Measurements from ENCODE around the gene BRICD5. TPM values are rescaled to one million over a fixed set of nuclear protein-coding genes. Genes with fewer than 3 reads are reported as not detected.

BRICD5 gene
- total and polyA plus RNA-seq, 2 donors (not counting 1 experiment from before 2014, with no cell fraction given) = 0.23 to 1.5 TPM

DNA sequence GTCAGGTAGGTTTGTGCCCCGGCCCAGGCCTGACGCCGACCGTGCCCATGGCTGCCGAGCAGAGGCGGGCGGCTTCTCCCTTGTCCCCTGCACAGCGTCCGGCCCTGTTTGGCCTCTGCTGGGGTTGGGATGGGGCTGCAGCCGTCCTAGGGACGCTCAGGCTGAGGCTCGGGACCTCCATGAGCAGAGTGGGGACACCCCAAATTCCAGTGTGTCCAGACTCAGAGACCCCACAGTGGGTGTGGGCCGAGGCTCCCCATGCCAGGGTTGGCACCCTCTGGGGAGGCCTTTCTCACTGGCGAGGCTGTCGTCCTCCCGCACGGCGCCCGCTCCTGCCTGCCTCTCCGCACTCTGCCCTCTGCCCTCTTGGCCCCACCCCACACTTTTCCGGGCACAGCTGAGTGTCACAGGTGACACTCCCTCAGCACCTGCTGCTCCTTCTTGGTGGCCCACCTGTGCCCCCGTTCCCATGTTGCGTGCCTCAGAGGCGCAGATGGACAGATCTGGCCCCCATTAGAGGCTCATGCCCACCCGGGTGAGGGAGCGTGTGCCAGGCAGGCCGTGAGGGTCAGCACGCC lies 39.0 kb downstream of the BRICD5 start:
- Histone ChIP-seq H3K36me3 (ENCODE audit: control insufficient read depth, insufficient read depth, low read length) (peaks cover 50% of the 10 kb centered on the region), H3K27ac (ENCODE audit: insufficient read depth, low read length) (no peak overlapping the region), H3K4me3 (replicated peaks in 1 of 4; ENCODE audit: control extremely low read depth in 1 of 4, insufficient read depth in 1 of 4, low read depth in 3 of 4, low read length in 4 of 4) (no peak overlapping the region), H3K9ac (ENCODE audit: insufficient read depth, low read length) (no peak overlapping the region), H3K9me3 (ENCODE audit: control insufficient read depth, insufficient read depth, low read depth, low read length) (no peaks in the 10 kb centered on the region), H3K79me2 (ENCODE audit: control insufficient read depth, insufficient read depth, low read length) (no peaks in the 10 kb centered on the region), H3K4me2 (ENCODE audit: extremely low read depth, insufficient read depth, low read length) (no peak overlapping the region), H3K27me3 (ENCODE audit: control insufficient read depth, insufficient read depth, low read length) (no peaks in the 10 kb centered on the region), H2AFZ (ENCODE audit: low read length) (no peak overlapping the region), H4K20me1 (ENCODE audit: control insufficient read depth, extremely low read depth, insufficient read depth, low read length) (no peaks in the 10 kb centered on the region), H3K4me1 (ENCODE audit: control insufficient read depth, extremely low read depth, insufficient read depth, low read length) (no peaks in the 10 kb centered on the region)
- TF ChIP-seq EZH2 (IDR thresholded peaks at IDR 0.05; ENCODE audit: low read length, missing control alignments) = no peak
- TF ChIP-seq, protein P1, sequence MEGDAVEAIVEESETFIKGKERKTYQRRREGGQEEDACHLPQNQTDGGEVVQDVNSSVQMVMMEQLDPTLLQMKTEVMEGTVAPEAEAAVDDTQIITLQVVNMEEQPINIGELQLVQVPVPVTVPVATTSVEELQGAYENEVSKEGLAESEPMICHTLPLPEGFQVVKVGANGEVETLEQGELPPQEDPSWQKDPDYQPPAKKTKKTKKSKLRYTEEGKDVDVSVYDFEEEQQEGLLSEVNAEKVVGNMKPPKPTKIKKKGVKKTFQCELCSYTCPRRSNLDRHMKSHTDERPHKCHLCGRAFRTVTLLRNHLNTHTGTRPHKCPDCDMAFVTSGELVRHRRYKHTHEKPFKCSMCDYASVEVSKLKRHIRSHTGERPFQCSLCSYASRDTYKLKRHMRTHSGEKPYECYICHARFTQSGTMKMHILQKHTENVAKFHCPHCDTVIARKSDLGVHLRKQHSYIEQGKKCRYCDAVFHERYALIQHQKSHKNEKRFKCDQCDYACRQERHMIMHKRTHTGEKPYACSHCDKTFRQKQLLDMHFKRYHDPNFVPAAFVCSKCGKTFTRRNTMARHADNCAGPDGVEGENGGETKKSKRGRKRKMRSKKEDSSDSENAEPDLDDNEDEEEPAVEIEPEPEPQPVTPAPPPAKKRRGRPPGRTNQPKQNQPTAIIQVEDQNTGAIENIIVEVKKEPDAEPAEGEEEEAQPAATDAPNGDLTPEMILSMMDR (conservative IDR thresholded peaks at IDR 0.05 in 1 of 2, IDR thresholded peaks at IDR 0.05 in 1 of 2; ENCODE audit: low read depth in 1 of 2, low read length in 2 of 2) = no peak
- no peak for DNase-seq (ENCODE audit: low read depth in 2 of 2)

GRCh38 chr16:2170587-2171435 lies 39.9 kb downstream of the BRICD5 start:
- Histone ChIP-seq H3K79me2 (ENCODE audit: control insufficient read depth, insufficient read depth, low read length) (peaks cover 3% of the 10 kb centered on the region), H3K36me3 (ENCODE audit: control insufficient read depth, insufficient read depth, low read length) (peaks cover 49% of the 10 kb centered on the region), H4K20me1 (ENCODE audit: control insufficient read depth, extremely low read depth, insufficient read depth, low read length) (no peaks in the 10 kb centered on the region), H3K4me3 (replicated peaks in 1 of 4; ENCODE audit: control extremely low read depth in 1 of 4, insufficient read depth in 1 of 4, low read depth in 3 of 4, low read length in 4 of 4) (no peak overlapping the region), H3K27ac (ENCODE audit: insufficient read depth, low read length) (no peak overlapping the region), H3K4me1 (ENCODE audit: control insufficient read depth, extremely low read depth, insufficient read depth, low read length) (no peaks in the 10 kb centered on the region), H3K4me2 (ENCODE audit: extremely low read depth, insufficient read depth, low read length) (no peak overlapping the region), H2AFZ (ENCODE audit: low read length) (no peak overlapping the region), H3K27me3 (ENCODE audit: control insufficient read depth, insufficient read depth, low read length) (no peaks in the 10 kb centered on the region), H3K9me3 (ENCODE audit: control insufficient read depth, insufficient read depth, low read depth, low read length) (no peaks in the 10 kb centered on the region), H3K9ac (ENCODE audit: insufficient read depth, low read length) (no peak overlapping the region)
- no peak for DNase-seq (ENCODE audit: low read depth in 2 of 2)
- TF ChIP-seq EZH2 (IDR thresholded peaks at IDR 0.05; ENCODE audit: low read length, missing control alignments) = no peak
- TF ChIP-seq, protein P1 (conservative IDR thresholded peaks at IDR 0.05 in 1 of 2, IDR thresholded peaks at IDR 0.05 in 1 of 2; ENCODE audit: low read depth in 1 of 2, low read length in 2 of 2) = no peak

DNA sequence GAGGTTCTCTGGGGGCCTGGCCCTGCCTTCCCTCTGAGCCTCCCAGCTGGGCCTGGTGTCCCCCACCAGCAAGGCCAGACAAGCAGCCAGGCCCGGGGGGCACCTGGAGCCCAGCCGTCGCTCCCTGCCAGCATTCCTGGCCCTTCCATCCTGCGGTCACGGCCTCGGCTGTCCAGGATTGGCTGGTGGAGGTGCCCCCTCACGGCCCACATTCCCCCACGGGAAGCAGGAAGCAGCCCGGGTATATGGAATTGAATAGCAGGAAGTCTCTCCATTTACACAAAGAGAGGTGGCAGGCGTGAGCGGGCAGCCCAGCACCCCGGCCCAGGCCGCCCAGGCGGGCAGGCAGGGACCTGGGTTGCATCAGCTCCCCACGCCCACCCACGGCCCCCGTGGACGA lies 40.6 kb downstream of the BRICD5 start:
- H3K4me2 ChIP-seq (ENCODE audit: extremely low read depth, insufficient read depth, low read length) = no peak overlapping the region
- no peak for DNase-seq (ENCODE audit: low read depth in 2 of 2)

More for the DNA sequence above, 40.6 kb downstream of the BRICD5 start:
- TF ChIP-seq, protein P1 (conservative IDR thresholded peaks at IDR 0.05 in 1 of 2, IDR thresholded peaks at IDR 0.05 in 1 of 2; ENCODE audit: low read depth in 1 of 2, low read length in 2 of 2) = no peak
- no peak for TF ChIP-seq EZH2 (IDR thresholded peaks at IDR 0.05; ENCODE audit: low read length, missing control alignments)
- Histone ChIP-seq H3K27ac (ENCODE audit: insufficient read depth, low read length) (no peak overlapping the region), H3K9me3 (ENCODE audit: control insufficient read depth, insufficient read depth, low read depth, low read length) (no peaks in the 10 kb centered on the region), H3K4me1 (ENCODE audit: control insufficient read depth, extremely low read depth, insufficient read depth, low read length) (no peaks in the 10 kb centered on the region), H4K20me1 (ENCODE audit: control insufficient read depth, extremely low read depth, insufficient read depth, low read length) (no peaks in the 10 kb centered on the region), H3K36me3 (ENCODE audit: control insufficient read depth, insufficient read depth, low read length) (peaks cover 41% of the 10 kb centered on the region), H2AFZ (ENCODE audit: low read length) (no peak overlapping the region), H3K4me3 (replicated peaks in 1 of 4; ENCODE audit: control extremely low read depth in 1 of 4, insufficient read depth in 1 of 4, low read depth in 3 of 4, low read length in 4 of 4) (no peak overlapping the region), H3K27me3 (ENCODE audit: control insufficient read depth, insufficient read depth, low read length) (no peaks in the 10 kb centered on the region), H3K9ac (ENCODE audit: insufficient read depth, low read length) (no peak overlapping the region), H3K79me2 (ENCODE audit: control insufficient read depth, insufficient read depth, low read length) (peaks cover 8% of the 10 kb centered on the region)

Measured in fibroblast of lung (primary cell).